Activated CD8-positive, alpha-beta memory T cell treated with anti-CD3 and anti-CD28 coated beads for 48 hours (primary cell): Measurements from ENCODE around the gene ZBTB20.
A peak's percentile ranks its signal among the peaks of the same experiment; 100 is the strongest.
"Not testable (repeated sequence)": the region's sequence is repeated elsewhere in the genome, so short reads cannot be mapped to it uniquely, and the experiment has no call there.

Experiments
- DNase-seq, 3 experiments: peaks; one replicate each; pipeline ENCODE4 v3.0.0-alpha.2; 2020; ENCODE audit warnings: low read depth in 2 of 3, low spot score in 2 of 3

ZBTB20 gene

GRCh38 chr3:115147329-115148141 is 447 bp upstream of the ZBTB20 start:
- peak; percentile 63 to 84 (median 76) for DNase-seq

GRCh38 chr3:115146032-115146417 is 1.1 kb downstream of the ZBTB20 start:
- peak in 1 of 3 experiments; percentile 26 for DNase-seq

- no peak for DNase-seq
Observed at GRCh38 chr3:115141033-115141757, 5.9 kb downstream of the ZBTB20 start.

- no peak for DNase-seq
Observed at GRCh38 chr3:115139072-115139471, 8.0 kb downstream of the ZBTB20 start.

GRCh38 chr3:115134648-115135347 is 12.3 kb downstream of the ZBTB20 start:
- DNase-seq, result no peak

- DNase-seq, result no peak
Observed at GRCh38 chr3:115127208-115127607, 19.9 kb downstream of the ZBTB20 start.

- no peak for DNase-seq
Observed at GRCh38 chr3:115120597-115120996, 26.5 kb downstream of the ZBTB20 start.

- DNase-seq, result no peak
Observed at GRCh38 chr3:115113367-115113766, 33.7 kb downstream of the ZBTB20 start.

GRCh38 chr3:115111632-115112031 is 35.5 kb downstream of the ZBTB20 start:
- no peak for DNase-seq

- no peak for DNase-seq
Observed at GRCh38 chr3:115110830-115111229, 36.3 kb downstream of the ZBTB20 start.

GRCh38 chr3:115110066-115110465 is 37.0 kb downstream of the ZBTB20 start:
- DNase-seq, result not testable (repeated sequence)

- no peak for DNase-seq
Observed at GRCh38 chr3:115108614-115109013, 38.5 kb downstream of the ZBTB20 start.

GRCh38 chr3:115102046-115102445 is 45.0 kb downstream of the ZBTB20 start:
- DNase-seq, result no peak

- DNase-seq, result no peak
Observed at GRCh38 chr3:115100806-115101205, 46.3 kb downstream of the ZBTB20 start.

- DNase-seq, result no peak
Observed at GRCh38 chr3:115099986-115100571, 47.0 kb downstream of the ZBTB20 start.

GRCh38 chr3:115099134-115099985 is 47.7 kb downstream of the ZBTB20 start:
- DNase-seq, result no peak

- DNase-seq, result no peak
Observed at GRCh38 chr3:115098354-115099073, 48.6 kb downstream of the ZBTB20 start.

- DNase-seq, result no peak
Observed at GRCh38 chr3:115095236-115095635, 51.9 kb downstream of the ZBTB20 start.

GRCh38 chr3:115092220-115092791 is 54.8 kb downstream of the ZBTB20 start:
- DNase-seq, result no peak

- DNase-seq, result no peak
Observed at GRCh38 chr3:115090712-115091111, 56.4 kb downstream of the ZBTB20 start.
